WERI-Rb-1 (cell line): ENCODE measurements around the gene SLC7A1.

ENCODE experiments used
- DNase-seq: peaks from one replicate; pipeline ENCODE4 v3.0.0-alpha.2; 2020
- H3K27ac ChIP-seq: fragments of 250-450 bp; sonication (Bioruptor Pico); 2 replicates; pipeline ENCODE4 v1.5.1; 2020; ENCODE audit warnings: mild to moderate bottlenecking, moderate library complexity
- H3K27me3 ChIP-seq: fragments of 250-450 bp; sonication (Bioruptor Pico); 2 replicates; pipeline ENCODE4 v1.5.1; 2021; ENCODE audit warnings: mild to moderate bottlenecking, low read depth, moderate library complexity; ENCODE audit not compliant: insufficient read depth, severe bottlenecking
- H3K36me3 ChIP-seq: fragments of 250-450 bp; sonication (Bioruptor Pico); 2 replicates; pipeline ENCODE4 v1.5.1; 2020; ENCODE audit warnings: mild to moderate bottlenecking, moderate library complexity
- H3K4me3 ChIP-seq: 2 replicates; pipeline ENCODE4 v1.5.1; 2011; ENCODE audit warnings: low read depth, mild to moderate bottlenecking, control low read depth, low read length
- H3K9me3 ChIP-seq: fragments of 250-450 bp; sonication (Bioruptor Pico); 2 replicates; pipeline ENCODE4 v1.5.1; 2021; ENCODE audit warnings: mild to moderate bottlenecking, moderate library complexity; ENCODE audit not compliant: severe bottlenecking
- TF ChIP-seq, protein P1 (sequence below): IDR thresholded peaks from 2 replicates; pipeline ENCODE4 v1.5.1; 2011; ENCODE audit warnings: low read depth, mild to moderate bottlenecking, control low read depth, inconsistent platforms, low read length

SLC7A1 gene

DNA sequence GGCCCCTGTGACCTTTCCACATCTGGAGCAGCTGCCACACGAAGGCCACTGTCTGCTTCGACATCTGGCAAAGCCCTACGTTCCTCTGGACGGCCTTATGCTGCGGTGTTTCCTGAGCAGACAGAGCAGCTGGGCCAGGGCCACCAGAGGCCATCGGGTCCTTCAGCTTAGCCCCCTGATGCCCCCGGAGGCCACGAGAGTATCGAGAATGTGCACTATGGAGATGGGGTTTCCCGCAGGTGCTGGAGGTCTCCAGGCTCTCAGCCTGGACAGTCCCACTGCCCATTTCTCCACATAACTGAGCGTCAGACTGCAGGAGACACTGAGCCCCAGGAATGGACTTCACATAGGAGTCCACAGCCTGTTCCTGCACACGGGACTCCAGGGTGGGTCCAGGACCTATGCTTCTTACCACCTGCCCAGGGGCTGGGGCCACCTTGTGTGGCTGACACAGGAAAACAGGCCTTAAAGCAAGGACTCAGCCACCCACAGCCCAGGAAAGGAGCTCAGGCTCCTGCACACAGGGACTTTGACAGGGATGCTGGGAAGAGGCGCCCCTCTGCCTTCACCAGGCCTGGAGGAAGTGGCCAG lies 80.7 kb downstream of the SLC7A1 start:
- H3K36me3 ChIP-seq: no peaks in the 10 kb centered on the region
- no peaks in the 10 kb centered on the region for H3K27me3 ChIP-seq
- TF ChIP-seq, protein P1, sequence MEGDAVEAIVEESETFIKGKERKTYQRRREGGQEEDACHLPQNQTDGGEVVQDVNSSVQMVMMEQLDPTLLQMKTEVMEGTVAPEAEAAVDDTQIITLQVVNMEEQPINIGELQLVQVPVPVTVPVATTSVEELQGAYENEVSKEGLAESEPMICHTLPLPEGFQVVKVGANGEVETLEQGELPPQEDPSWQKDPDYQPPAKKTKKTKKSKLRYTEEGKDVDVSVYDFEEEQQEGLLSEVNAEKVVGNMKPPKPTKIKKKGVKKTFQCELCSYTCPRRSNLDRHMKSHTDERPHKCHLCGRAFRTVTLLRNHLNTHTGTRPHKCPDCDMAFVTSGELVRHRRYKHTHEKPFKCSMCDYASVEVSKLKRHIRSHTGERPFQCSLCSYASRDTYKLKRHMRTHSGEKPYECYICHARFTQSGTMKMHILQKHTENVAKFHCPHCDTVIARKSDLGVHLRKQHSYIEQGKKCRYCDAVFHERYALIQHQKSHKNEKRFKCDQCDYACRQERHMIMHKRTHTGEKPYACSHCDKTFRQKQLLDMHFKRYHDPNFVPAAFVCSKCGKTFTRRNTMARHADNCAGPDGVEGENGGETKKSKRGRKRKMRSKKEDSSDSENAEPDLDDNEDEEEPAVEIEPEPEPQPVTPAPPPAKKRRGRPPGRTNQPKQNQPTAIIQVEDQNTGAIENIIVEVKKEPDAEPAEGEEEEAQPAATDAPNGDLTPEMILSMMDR: no peak
- H3K4me3 ChIP-seq: no peak overlapping the region
- H3K27ac ChIP-seq: no peak overlapping the region
- DNase-seq: no peak
- H3K9me3 ChIP-seq: no peaks in the 10 kb centered on the region

DNA sequence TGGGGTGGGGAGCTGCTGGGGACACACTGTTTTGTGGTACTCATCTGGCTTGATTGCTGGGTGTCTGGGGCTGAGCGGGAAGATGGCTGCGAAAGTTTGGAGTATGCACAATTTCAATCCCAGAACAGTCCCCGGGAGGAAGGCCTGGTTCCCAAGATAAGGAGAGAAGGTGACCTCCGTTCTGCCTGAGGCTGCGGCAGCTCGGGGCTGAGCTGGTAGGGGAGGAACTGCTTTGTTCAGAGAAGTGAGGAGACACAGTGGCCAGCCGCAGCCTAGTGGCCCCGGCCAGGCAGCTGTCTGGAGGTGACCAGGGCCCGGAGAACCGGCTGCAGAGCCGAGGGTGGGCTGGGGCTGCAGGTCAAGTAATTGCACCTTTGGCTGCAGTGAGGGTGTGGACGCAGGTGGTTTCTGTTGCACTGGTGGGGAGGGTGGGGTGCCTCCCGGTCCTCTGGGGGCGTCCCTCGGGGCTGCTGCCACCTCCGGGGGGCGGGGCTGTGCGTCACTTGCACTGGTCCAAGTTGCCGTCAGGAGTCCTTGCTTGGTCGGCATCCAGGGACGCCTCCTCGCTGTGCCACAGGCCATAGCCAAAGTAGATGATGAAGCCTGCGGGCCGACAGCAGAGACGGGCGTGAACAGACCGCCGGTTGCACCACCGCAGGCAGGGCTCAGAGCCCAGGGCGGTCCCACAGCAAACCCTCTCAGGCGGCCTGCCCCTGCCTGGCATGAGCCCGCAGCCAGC lies 81.3 kb downstream of the SLC7A1 start:
- Histone ChIP-seq H3K9me3 (no peaks in the 10 kb centered on the region), H3K27me3 (no peaks in the 10 kb centered on the region), H3K27ac (no peak overlapping the region), H3K36me3 (no peaks in the 10 kb centered on the region), H3K4me3 (no peak overlapping the region)
- TF ChIP-seq, protein P1: no peak
- DNase-seq: no peak

DNA sequence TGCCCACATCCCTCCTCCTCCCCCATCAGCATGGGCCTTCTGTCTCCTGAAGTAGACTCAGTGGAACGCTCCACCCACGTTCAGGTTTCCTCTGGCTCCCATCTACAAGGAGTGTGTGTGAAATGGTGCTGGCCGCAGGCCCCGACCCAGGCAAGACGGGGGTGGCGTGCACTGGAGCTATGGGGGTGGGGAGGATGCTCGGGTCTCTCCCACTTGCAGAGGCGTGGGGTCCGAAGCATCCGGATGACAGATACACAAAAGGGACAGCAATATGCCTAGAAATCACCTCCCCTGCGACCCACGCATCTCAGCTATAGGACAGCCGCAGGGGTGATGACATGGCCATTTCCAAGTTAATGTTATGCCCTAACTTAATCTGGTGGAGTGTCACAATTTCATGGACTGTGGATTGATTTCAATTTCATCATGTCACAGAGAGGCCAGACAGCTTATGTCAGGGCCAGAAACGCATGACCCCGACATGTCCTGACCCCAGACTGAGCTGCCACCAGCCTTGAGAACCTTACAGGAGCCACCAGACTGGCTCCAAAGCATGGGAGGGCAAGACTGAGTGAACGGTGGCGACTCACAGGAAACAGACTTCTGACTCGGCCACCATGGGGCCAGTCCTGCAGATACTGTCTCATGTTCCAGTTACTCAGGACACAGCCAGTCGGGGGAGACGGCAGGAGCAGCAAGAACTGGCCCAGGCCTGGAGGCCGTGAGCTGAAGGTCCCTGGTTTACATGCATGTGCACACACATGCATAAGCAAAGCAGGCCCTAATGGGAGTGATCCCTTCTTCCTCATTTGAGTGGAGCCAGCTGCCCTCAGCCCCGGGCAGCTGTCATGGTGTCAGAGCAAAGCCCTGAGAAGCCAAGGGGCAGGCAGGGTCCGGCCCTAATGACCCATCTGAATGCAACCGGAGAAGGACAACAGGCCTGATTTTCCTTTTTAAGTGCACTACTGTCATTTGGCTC lies 82.2 kb downstream of the SLC7A1 start:
- TF ChIP-seq, protein P1: no peak
- Histone ChIP-seq H3K36me3 (no peaks in the 10 kb centered on the region), H3K27me3 (no peaks in the 10 kb centered on the region), H3K27ac (no peak overlapping the region), H3K9me3 (no peaks in the 10 kb centered on the region), H3K4me3 (no peak overlapping the region)
- no peak for DNase-seq

DNA sequence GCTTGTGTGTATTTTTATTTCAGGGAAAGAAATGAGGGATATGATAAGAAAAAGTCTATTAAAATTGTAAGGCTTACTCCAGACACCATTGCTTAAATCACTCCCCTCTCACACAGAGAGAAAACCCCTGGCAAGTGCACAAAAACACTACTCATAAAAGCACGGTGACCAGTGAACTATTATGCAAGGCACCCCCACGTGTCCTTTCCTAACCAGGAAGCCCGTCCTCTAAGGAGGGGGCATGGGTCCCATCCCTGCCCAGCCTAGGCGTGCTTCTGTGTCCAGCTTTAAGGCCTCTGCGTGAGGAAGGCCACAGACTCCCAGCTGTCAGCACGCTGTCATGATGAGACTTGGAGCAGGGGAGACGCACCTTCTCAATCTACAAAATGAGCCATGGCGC lies 83.5 kb downstream of the SLC7A1 start:
- Histone ChIP-seq H3K9me3 (no peaks in the 10 kb centered on the region), H3K27ac (no peak overlapping the region), H3K36me3 (no peaks in the 10 kb centered on the region), H3K4me3 (no peak overlapping the region), H3K27me3 (no peaks in the 10 kb centered on the region)
- no peak for DNase-seq
- TF ChIP-seq, protein P1: no peak

DNA sequence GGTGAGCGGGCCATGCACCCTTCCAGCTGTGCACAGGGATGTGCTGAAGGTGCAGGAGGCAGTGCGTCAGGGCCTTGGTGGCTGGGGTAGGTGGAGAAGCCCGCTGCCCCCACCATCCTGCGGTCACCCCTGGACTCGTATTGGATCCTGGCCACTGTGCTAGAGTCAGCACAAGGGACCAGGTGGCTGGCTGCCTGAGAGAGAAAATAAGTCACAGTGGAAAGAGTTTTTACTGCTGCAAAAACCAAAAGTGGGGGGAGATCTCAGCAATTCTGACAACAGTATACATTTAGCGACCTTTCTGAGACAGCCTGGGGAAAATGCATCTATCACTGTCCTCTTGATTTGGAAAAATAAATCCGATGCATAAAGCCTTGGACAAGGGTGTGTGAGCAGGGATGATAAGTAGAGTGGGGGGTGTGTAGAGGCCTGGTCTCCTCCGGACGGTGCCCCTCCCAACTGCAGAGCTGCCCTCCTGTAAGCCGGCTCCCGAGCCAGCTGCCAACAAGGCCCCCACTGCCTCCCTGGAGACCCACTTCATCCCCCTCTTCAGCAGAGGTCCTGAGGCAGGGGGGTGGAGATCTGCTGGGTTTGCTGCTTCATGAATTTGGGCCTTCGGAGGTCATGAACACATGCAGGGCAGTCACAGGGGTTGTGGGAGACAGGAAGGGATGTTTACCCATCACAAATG lies 84.2 kb downstream of the SLC7A1 start:
- no peak overlapping the region for H3K27ac ChIP-seq
- H3K36me3 ChIP-seq: no peaks in the 10 kb centered on the region
- no peaks in the 10 kb centered on the region for H3K9me3 ChIP-seq
- DNase-seq: no peak
- no peaks in the 10 kb centered on the region for H3K27me3 ChIP-seq
- no peak overlapping the region for H3K4me3 ChIP-seq
- TF ChIP-seq, protein P1: no peak
